HG03064 (cell line): ENCODE measurements around the gene C14orf119.

Experiments used
- ATAC-seq: cut with Tn5 transposase; IDR thresholded peaks from one replicate; pipeline ENCODE4 v1.9.1; 2021; ENCODE audit warnings: low read depth; ENCODE audit not compliant: unreplicated experiment

The C14orf119 gene

DNA sequence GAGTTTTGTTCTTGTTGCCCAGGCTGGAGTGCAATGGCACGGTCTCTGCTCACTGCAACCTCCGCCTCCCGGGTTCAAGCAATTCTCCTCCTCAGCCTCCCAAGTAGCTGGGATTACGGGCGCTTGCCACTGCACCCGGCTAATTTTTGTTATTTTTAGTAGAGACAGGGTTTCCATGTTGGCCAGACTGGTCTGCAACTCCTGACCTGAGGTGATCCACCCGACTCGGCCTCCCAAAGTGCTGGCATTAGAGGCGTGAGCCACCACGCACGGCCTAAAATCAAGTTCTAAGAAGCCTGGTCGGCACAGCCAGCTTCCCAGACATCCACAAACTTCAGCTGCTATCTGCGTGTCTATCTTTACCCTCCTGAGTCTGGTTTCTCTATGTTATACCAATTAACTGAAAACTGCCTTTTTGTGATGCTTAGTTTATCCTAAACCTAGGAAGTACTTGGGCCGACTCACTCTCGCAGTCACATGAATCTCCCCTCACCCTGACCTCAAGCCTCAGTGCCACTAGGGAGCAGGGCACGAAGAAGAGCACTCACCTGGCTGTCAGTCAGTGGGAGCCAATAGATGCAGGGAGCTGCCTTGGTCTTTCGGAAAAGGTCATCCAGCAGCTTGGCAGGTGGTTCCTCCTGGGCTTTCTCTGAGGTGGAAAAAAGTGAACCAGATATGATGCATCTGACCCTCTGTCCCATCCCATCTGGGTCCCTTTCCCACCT is 34.6 kb upstream of the C14orf119 start:
- ATAC-seq, result no peak

DNA sequence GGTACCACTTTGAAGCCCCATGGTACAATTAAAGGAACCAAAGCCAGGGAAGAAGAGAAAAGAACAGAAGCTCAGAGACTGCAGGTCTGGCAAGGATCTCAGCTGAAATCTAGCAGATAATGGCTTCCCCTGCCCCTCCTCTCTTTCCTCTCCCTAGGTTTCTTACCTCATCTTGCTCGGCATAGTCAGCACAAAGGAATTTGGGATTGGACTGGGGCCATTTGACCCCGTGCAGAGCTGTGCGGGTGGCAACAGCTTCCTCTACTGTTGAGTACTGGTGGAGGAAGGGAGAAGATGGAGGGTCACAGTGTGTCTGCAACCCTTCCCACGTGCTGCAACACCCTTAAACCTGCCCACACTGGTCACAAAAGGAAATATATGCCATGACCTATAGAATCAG is 33.3 kb upstream of the C14orf119 start:
- no peak for ATAC-seq

DNA sequence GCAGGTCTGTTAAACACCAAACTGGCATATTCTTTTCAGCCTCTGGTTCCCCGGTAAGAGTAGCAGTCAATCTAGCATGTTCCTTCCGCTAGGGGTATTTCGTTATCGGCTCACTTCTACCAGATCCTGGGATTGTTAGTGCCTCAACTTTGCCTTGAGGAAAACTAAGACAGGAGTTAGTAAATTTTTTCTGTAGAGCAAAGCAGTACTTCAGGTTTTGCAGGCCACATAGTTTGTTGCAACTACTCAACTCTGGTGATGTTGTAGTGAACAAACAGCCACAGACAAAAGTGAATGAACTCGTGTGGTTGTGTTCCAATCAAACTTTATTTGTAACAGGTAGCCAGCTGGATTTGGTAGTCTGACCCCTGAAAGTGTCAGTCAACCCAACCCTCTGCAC is 31.7 kb upstream of the C14orf119 start:
- ATAC-seq, result no peak

DNA sequence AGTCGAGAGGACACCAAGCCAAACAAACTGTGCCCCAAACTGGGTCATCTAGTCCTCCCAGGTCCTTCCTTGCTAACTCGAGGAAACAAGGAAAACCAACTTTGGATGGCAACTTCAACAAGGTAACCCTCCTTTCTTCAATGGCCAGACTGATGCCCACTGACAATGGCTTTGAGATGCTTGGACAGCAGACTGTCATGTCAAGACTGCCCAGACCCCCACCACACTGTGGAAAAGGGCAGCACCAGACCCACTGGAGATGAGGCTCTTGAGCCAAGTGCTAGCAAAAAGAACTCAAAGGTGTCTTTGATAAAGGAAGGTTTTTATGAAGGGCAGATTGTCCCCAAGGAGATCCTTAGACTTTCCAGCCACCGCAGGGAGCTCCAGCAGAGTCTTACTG is 28.9 kb upstream of the C14orf119 start:
- no peak for ATAC-seq

DNA sequence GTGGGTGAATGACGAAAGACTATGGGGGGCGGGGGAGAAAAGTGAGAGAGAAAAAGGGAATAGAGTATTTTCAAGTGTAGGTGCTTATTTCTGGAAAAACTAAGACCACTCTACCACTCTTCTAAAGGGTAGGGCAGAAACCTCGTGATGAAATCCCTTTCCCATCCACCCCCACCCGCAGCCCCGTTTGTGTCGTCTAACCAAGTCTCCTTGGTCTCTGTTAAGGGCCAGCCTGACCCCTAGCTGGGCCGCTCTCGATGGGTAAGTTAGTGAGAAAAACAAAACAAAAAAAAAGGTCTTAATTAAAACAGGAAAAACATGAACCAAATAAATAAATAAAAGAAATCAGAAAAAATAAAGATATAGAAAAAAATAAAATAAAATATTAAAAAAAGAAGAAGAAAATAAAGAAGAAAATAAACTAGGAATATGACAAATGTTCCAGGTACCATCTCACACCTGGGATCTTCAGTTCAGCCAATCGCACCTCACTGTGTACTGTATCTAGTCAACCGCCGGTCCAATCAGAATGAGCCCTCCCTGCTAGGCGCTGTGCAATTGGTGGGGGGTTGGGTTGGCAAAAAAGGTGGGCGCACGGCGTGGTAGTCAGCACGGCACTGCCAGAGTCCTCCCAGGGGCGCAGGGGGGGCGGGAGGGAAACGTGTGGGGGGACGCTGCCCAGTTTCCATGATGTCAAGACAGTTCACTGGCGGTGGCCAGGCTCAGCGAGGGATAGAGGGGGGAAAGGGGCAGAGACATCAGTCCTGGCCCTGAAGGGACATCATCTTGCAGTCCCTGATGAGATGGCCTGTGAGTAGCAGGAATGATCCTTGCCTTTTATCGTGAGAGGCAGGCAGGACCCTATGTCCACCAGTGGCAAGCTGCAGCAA is 28.2 kb upstream of the C14orf119 start:
- no peak for ATAC-seq

DNA sequence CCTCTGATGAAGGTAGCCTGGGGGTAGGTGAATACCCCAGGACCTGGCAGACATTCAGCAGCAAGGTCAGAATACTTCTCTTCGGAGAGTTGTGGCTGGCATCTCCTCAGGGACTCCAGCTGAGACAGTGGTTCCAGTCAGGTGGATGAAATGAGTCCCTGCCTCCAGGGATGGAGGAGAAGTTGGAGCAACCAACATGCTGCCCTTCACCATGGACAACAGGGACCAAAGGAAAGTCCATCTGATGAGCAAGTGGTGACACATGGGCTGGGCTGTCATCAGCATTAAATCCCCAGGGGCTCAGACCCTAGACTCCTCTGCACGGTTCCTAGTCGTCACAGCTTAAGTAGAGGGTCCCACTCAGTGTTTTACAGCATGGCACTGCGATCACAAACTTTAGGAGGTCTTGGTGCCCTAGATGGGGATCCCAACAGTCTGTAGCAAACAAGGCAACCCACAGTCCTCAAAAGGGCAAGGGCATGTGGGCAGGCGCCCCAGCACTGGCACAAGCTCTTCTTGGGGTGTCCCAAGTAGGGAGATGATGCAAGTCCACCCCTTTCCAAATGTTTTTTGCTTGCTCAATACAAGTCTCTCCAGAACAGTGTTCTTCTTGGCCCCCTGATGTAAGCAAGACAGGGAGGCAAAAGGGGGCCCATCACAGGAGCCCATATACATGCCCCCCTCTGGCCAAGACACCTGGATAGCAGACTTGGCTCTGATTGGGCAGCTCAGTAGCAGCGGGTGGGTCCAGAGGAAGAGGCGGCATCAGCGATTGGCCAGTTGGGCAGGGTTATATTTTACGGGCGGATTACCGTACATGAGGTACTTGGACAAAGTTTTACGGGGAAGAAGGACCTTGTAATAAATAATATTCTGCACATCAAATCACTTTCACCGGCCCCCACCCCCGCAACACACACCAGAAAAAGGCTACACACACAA is 27.2 kb upstream of the C14orf119 start:
- no peak for ATAC-seq

DNA sequence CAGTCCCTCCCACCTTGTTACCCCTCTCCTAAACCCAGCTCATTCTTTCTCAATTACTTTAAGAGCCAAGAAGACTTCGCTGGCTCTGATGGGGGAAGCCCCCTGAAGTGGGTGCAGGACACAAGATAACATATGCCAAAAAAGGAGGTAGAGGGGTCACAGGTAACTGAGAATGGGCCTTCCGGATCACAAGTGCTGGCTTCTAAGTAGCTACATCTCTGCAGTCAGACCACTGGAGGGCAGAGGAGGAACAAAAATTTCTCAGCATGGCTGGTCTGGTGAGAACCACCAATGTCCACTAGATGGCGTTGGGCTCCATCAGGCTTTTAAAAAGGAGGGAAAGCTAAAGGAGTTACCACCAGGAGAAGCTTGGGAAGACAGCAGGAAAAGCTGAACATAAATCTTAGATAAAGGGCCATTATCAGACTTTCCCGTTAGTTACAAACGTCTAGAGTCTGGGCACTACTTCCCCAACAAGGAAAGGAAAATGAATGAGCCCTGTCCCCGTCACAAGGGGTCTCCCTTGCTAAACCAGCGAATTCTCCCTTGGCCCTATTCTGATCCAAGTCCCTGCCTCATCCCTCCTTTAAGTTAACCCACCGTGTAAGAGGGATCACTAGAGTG is 26.4 kb upstream of the C14orf119 start:
- ATAC-seq, result no peak

DNA sequence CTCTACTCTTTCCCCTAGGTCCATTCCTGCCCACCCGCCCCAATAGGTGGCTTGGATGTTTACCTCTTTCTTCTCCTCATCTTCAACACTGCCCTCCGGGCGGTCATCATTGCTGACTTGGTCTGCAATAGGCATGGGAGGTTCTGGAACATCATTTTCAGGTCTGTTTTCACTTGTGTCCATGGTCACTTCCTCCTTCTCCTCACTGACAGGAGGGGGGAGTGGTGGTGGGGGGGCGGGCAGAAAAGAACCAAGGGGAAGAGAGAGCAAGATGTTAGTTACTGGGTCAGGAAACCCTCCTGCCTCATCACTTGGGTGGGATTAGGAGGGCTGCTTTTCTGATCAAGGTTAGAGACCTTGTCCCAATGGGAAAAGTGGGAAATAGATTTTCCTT is 25.9 kb upstream of the C14orf119 start:
- no peak for ATAC-seq

DNA sequence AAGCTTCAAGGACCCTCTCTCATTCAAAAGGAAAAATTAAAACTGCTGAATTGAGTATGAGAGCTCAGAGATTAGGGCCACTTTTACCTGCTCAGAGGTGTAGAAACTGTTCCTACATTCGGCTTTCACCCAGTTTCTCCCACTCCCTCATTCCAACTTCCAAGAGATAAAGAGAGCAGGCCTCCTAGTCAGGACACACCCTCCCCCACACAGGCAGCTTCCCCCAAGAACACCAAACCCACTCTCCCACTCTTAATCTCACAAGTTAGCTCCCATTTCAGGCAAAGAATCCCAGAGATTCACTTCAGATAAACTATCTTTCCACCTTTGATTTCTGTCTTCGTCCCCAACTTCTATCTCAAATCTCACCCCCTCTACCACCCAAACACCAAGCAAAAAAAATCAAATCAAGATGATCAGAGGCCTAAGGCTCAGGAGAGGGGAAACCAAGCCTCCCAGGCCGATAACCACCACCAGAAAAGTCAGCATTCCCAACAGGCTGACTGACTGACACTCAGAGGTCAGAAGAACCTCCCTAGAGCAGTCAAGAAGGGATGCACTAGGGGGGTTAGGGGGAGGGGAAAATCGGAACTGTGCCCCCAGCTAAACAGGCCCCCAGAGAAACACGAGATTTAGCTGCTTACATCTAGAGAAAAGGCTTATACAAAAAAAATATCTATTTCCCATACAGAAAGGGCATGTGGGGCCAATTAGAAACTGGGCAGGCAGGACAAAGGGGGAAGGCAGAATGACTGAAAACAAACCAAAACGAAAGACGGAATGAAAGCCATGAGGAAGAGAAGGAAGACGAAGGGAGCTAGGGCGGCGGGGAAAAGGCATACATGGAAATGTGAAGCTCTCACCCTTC is 24.8 kb upstream of the C14orf119 start:
- no peak for ATAC-seq

DNA sequence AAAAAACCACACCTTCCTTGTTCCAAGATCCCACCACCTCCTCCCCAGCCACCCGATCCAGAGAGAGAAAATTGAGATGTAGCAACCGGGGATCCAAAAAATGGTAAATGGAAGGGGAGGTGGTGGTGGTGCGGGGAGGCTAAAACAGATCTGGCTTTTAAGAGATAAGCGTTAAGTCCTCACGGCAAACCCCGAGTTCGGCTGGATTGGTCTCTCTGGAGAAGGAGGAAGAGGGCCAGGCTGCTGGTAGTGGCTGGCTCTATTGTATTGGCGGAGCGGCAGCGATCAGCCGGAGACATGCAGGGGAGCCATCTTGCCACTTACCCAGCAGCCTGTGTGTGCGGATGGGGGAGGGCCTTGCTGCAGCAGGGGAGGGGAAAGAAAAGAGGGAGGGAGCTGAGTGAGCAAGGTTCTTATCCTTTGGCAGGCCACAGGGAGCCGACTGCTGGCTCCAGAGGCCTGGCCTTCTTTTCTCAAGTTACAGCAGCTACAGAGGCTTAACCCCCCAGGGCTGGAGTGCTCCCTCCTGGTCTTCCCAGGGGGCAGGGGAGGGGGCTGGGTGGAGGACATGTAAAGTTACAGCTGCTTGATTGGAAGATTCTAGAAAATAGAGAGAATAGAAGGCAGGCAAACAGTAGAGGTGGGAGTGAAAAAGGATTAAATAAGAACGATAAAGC is 23.9 kb upstream of the C14orf119 start:
- no peak for ATAC-seq

DNA sequence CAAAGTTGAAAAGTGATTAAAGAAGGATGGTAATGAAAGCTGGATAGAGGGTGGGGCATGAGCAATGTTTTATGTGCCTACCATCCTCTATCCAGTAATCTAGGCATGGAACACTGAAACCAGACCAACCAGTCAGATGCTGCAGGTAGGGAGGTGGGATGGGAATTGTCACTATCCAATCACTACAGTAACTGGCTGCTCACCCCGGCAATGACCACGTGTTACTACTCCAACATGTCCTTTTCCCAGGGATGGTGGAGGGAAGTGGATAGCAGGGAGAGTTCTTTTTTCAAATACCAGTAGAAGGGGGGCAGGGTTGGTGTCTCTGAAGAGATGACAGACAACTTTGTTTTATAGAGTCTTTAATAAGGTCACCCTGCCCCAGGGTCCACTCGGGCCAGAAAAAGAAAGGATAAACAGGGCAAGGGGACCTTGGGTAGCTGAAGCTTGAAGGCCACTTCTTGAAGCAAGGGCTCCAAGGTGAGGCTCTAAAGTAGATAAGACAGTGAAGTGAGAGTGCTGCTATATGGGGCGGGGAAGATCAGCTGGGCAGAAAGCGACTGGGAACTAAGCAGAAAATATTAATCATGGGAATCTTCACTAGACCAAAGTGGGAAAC is 23.3 kb upstream of the C14orf119 start:
- no peak for ATAC-seq

DNA sequence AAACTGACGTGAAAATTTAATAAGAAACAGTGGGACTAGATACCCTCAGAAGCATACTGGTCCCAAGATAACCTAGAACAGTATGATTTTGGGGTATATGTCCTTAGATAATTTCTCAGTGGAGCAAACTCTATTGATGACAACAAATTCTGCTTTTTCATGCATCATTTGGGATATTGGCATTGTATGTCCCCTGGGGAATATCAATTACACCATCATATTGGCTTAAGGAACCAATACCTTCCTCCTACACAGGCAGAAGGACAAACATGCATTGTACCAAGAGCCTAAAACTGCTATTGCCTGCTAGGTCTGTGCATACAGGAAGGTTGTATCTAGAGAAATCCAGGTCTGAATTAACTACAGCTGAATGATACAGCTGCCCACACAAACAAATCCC is 20.4 kb upstream of the C14orf119 start:
- ATAC-seq, result no peak

DNA sequence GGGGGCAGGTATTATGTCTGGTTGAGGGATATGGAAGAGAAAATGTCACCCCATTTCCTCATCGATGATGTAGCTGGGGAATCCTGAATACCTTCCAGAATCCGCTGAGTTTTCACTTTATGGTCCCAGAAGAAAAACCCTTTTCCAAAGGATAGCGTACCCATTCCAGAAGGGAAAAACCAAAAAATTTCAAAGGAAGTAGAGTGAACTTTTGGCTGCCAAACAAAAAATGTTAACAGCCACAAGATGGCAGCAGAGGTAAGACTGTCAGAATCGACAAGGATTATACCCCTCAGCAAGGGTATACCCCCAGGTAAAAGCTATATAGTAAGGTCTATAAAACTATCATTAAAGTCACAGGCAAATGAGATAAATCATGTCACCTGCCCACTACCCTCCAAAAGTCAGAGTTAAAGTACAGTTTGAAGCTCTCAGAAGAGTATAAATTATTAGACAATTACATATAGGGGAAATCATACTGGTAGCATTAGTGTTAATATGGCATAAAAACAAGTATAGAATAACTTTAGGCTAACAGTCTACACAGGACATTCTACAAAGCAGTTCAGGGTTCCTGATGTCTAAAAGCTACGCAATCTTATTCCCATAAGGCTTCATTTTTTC is 18.4 kb upstream of the C14orf119 start:
- no peak for ATAC-seq

DNA sequence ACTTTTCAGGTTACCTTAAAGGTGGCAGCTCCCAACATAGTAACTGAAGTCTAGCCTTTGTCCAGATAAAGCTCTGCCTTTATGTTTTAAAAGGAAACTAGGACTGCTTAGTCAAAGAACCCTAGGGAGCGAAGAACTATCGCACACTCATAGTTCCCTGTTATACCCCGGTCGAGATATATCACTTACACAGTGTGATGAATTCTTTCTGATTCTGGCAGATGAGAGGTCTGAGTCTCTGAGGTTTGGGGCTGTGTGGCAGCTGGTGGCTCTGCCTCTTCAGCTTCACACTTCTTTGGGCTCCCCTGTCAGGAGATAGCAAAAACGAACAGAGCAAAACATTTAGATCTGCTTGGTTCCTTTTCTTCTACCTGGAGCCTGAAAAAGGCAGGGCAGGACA is 17.3 kb upstream of the C14orf119 start:
- ATAC-seq, result no peak

DNA sequence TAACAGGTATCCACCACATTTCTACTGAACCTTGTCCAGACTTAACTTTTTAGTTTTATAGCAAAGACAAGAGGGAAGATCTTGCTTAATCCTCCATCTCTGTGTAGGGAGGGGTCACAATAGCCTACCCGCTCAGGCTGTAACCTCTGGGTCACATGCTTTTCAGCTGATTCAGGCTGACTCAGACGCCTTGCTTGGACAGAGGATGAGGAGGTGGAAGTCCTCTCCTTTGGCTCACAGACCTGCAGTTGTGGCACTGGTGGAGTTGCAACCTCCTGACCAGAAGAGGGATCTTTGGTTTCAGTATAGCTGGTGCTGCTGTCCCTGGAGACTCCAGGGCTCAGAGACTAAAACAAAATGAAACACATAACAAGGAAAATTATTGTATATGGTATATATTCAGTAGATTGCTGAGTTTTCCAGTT is 16.6 kb upstream of the C14orf119 start:
- no peak for ATAC-seq

DNA sequence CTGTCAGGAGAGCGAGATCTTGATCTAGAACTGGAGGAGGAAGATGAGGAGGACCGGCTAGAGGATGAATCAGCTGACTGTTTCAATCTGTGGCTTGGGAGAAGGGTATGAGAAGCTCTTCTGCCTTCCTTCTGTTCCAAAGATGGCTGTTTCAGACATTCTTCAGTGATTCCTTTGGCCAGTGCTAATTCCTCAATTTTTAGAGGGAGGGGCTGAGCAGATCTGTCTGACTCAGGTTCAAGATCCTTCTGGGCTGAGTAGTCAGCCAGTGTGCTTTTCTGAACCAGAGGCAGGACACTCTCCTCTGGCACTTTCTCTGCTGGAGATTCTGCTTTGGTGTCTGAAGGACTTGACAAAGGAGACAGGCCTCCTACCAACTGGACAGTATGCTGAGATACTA is 15.6 kb upstream of the C14orf119 start:
- ATAC-seq, result no peak

DNA sequence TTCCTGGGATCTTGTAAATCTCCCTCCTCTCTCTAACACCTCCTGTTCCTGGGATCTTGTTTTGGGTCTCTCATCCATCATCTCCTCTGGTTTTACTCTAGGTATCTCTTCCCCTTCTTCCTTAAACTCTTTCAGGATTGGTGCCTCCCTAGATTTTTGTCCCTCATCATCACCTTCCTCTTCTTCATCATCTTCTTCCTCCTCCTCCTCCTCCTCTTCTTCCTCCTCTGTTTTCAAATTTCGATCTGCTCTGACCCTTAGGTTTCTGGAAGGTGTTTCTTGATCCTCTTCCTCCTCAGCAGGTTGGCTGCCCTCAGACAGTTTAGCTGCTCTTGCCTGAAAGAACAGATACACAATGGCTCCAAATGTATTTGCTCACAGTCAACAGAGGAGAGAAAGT is 14.8 kb upstream of the C14orf119 start:
- ATAC-seq, result no peak

DNA sequence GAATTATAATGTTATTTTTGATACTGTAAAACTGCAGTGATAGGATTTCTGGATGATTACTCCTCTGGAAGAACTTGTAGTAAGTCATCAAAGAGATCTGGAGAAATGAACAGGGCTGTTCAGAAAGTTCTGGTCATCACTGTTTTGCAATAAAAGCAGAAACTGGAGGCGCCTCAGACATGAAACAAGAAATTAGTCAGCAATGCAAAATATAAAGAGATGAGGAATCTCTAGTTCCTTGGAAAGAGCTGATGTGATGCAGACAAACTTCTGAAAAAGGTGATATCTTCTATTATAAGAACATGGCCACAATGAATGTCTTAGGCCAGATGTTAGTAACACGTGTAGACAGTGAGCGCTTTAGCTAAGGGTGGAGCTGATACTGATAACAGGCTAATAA is 9.8 kb upstream of the C14orf119 start:
- no peak for ATAC-seq
